HG03565 (cell line): Measurements from ENCODE around the gene TEX13C.
"Not testable (repeated sequence)": the region's sequence is repeated elsewhere in the genome, so short reads cannot be mapped to it uniquely, and the experiment has no call there.

Experiments used
- ATAC-seq: cut with Tn5 transposase; IDR thresholded peaks from one replicate; pipeline ENCODE4 v1.9.1; 2021; ENCODE audit warnings: mild to moderate bottlenecking, moderate library complexity; ENCODE audit not compliant: unreplicated experiment

The TEX13C gene

DNA sequence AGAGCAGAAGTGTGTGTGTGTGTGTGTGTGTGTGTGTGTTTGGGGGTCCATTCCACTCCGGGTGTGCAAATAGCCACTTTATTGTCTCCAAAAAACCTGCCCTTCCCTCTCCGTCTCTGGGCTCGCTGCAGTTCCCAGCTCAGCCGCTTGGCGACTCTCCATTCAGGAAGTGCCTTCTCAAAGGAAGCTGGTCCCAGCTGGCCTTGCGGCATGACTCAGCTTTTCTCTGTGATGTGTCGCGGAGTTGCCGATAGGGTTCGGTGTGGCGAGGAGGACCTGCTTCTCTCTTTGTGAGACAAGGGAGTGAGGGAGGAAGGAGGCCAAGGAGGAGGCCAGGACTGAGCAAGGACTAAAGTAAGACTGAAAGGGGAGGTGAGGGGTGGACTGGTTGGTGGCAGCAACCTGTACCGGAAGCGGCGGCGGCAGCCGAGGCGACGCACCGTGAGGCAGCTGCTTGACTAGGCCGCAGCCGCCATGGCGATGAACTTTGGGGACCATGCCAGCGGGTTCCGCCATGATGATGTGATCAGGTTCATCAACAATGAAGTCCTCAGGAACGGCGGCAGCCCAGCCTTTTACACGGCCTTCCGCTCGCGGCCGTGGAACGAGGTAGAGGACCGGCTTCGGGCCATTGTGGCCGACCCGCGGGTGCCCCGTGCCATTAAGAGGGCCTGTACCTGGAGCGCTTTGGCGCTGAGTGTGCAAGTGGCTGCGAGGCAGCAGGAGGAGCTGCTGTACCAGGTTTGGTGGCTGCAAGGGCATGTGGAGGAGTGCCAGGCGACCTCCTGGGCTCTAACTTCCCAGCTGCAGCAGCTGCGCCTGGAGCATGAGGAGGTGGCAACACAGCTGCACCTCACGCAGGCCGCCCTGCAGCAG is at the start of gene TEX13C:
Gene TEX13C, plus strand, starts transcription at position 226 of the 876 bp plus-strand sequence. Its CDS starts 249 bp downstream, at position 475.
- ATAC-seq, result no peak

DNA sequence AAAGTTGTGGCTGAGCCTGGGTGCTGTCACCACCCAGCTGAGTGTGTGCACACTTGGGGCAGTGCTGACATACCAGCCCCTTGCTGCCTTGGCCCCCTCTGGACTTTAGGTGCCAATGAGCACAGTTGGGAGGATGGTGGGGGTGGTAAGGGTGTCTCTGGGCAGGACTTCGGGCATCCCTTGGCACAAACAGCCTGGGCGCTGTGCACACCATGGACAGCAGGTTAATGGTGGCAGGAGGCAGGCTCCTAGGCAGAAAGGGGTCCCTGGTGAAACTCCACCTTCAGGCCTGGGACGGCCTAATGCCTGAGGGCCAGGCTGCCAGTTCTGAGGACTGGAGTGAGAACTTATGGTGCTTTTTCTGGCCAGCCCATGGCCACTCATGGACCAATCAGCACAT is 32.4 kb upstream of the TEX13C start:
- ATAC-seq, result no peak

DNA sequence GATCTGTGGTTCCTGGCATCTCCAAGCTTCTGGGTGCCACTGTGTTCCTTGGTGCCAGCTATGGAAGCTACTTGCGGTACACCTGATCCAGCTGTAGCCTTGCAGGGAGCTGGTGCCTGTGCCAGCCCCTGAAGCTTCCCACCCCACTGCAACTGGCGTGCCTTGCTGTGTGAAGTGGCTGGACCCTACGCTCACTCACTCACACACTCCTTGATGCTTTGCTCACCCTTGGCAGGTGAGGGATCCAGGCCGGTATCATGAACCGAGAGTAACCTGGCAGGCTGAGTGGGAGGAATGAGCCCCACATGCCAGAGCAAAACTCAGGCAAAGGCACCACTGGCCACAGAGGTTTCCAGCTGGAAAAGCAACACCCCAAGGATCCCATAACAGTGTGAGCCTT is 31.3 kb upstream of the TEX13C start:
- no peak for ATAC-seq

DNA sequence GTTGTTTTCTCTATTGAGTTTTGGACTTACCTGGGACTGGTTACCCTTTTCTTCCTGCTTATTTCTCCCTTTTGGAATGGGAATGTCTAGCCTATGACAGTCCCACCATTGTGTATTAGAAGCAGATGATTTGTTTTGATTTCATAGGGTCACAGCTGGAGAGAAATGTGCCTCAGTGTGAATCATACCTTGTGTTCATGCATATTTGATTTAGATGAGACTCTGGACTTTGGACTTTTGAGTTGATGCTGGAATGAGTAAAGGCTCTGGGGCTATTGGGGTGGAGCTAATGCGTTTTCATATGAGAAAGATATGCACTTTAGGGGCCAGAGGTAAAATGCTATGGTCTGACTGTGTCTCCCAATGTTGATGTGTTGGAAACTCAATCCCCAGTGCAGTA is 30.5 kb upstream of the TEX13C start:
- ATAC-seq, result no peak

DNA sequence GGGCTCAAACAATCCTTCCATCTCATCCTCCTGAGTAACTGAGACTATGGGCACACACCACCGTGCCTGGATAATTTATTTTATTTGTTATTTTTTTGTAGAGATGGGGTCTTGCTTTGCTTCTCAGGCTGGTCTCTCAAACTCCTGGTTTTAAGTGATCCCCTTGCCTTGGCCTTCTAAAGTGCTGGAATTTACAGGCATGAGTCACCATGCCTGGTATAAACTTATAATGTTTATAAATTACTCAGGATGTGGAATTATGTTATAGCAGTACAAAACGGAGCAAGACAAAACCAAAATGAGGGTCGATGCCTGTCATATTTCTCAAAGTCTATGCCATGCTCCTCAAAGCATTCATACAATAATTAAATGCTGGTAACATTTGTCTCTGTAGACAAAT is 29.8 kb upstream of the TEX13C start:
- no peak for ATAC-seq

DNA sequence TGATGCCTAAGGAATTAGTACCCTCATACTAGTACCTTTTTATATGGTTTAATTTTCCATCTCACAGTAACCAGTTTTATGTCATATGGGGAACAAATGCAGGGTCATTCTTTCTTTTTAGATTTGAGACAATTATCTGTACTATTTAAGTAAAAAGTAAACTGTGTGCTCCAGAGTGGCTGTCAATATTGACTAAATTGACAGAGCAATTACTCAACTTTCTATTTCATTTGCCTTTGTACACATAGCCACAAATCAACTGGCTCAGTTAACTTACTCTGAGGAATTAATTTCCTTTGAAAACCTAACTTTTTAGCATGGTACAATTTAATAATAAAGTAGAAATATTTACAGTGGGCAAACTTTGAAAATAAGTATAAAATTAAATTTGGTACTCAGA is 28.5 kb upstream of the TEX13C start:
- ATAC-seq, result no peak

DNA sequence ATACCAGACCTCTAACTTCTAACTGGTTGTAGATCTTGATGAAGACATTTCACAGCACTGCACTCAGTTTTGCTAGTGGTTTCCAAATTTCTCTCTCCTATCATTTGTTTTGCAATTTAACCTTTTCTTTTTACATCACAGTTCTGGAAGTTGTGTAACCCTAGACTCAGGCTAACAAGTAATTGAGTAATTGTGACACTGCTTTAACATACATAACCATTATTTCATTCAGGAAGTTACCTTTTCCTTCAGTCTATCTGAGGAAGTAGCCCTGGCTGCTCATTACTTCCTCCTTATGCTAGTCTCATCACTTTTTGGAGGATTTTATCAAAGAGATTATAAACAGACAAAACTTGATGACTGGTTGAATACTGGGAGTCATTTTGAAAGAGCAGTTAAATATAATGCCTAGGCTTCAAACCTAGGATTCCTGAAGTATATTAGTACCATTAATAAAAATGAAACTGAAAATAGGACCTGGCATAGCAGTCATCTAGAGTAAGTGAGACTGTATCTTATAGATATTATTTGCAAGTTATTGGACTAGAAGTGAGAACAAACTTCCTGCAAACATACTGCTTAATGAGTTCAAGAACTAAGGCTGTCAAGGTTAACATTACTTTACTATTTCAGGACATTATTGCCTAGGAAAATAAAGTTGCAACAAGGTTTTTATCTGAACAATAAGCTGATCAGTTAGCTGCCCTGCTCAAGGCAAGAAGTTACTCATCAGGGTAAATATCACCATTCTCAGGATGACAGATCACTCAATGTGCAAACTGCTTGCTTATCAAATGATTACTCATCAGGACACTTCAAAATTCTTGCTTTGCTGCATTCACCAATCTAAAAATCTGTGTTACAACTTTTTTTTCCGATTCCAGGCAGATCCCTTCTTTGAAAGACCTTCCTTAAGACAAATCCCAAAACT is 25.6 kb upstream of the TEX13C start:
- peak; percentile 48 for ATAC-seq

GRCh38 chrX:125295337-125295736 is 24.3 kb upstream of the TEX13C start:
- ATAC-seq, result peak; percentile 77

GRCh38 chrX:125298871-125299270 is 20.8 kb upstream of the TEX13C start:
- no peak for ATAC-seq

GRCh38 chrX:125306335-125306866 is 13.3 kb upstream of the TEX13C start:
- ATAC-seq, result no peak

- ATAC-seq, result no peak
Measured at GRCh38 chrX:125308653-125309052, 11.0 kb upstream of the TEX13C start.

GRCh38 chrX:125319166-125319565 is 505 bp upstream of the TEX13C start:
- ATAC-seq, result not testable (repeated sequence)

- no peak for ATAC-seq
Measured at GRCh38 chrX:125322431-125322830, 2.8 kb downstream of the TEX13C start.

DNA sequence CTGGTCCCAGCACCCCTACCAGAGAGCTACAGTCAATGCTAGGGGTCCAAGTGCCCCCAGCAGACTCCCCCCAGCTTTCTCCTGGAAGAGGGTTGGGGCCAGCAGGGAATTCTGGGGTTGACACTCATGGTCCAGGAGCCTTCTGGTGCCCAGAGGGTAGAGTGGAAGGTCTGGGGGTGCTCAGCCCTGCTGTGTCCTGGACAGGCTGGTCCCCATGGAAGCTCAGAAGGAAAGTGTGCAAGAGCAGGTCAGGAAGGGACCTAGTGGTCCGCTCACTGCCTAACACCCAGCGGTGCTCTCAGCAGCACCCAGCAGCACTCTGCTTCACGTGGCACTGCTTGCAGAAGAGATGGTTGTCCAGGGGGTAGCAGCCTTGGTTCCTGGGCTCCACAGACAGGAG is 6.9 kb downstream of the TEX13C start:
- ATAC-seq, result no peak

- no peak for ATAC-seq
Measured at GRCh38 chrX:125327891-125328290, 8.2 kb downstream of the TEX13C start.

GRCh38 chrX:125333583-125333982 is 13.9 kb downstream of the TEX13C start:
- ATAC-seq, result no peak

DNA sequence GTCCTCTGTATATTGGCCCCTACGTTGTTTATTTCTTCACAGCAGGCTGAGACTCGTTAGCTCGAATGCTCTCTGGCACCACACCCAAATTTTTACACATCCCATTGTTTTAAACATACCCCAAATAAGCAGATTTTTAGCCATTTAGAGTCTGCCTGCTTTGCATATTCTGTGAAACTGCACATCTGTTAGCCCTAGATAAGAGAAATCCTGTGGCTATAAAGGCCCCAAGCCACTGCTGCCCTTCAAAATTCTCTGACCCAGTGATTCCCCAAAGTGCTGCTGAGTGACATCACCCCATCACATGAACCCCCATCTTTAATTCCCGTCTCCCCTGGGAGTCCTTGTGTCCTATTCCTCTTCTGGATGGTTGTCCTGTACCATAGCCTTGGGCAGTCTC is 20.8 kb downstream of the TEX13C start:
- ATAC-seq, result no peak

DNA sequence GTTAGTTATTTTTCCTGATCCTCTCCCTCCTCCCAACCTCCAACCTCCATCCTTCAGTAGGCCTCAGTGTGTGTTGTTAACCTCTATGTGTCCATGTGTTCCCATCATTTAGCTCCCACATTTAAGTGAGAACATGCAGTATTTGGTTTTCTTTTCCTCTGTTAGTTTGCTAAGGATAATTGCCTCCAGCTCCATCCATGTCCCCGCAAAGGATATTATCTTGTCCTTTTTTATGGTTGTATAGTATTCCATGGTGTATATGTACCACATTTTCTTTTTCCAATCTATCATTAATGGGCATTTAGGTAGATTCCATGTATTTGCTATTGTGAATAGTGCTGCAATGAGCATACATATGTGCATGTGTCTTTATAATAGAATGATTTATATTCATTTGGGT is 54.5 kb downstream of the TEX13C start:
- no peak for ATAC-seq
